Left renal pelvis (tissue), 4 donors: ENCODE data around the gene ZNF541. TPM values are rescaled to one million over a fixed set of nuclear protein-coding genes. Genes with fewer than 3 reads are reported as not detected.

ENCODE experiments used
- polyA plus RNA-seq, 4 donors: library from polyadenylated mRNA; unstranded; fragments of 120-200 nt; gene quantifications; one replicate each; pipeline ENCODE4 v1.2.1, GENCODE V29; 2013; ENCODE audit not compliant: insufficient read length in 4 of 4

The ZNF541 gene
- polyA plus RNA-seq, 4 donors = 0.19 to 0.50 (median 0.29) TPM

Other genes starting within 250 kb of the ZNF541 start
- under 1 TPM; 0.20 to 0.64 (median 0.34) TPM for gene C5AR2, start 241.0 kb downstream of the ZNF541 start, polyA plus RNA-seq
- gene DHX34, start 223.8 kb downstream of the ZNF541 start, polyA plus RNA-seq = 10 to 100 TPM in 3 of 4 donors, 1 to 10 TPM in 1; 9.8 to 19.8 (median 11.4) TPM
- 10 to 100 TPM; 19.9 to 43.5 (median 28.2) TPM for gene MEIS3, start 153.6 kb downstream of the ZNF541 start, polyA plus RNA-seq
- gene SLC8A2, start 101.3 kb downstream of the ZNF541 start, polyA plus RNA-seq = under 1 TPM; 0.17 to 0.44 (median 0.29) TPM
- 10 to 100 TPM in 2 of 4 donors, 1 to 10 TPM in 2; 8.8 to 18.5 (median 10.4) TPM for gene KPTN, start 88.9 kb downstream of the ZNF541 start, polyA plus RNA-seq
- gene NAPA, start 58.1 kb downstream of the ZNF541 start, polyA plus RNA-seq = 100 to 1,000 TPM in 3 of 4 donors, 10 to 100 TPM in 1; 91.6 to 163 (median 154) TPM
- gene BICRA, start 36.0 kb upstream of the ZNF541 start, polyA plus RNA-seq = 10 to 100 TPM; 11.0 to 18.0 (median 13.2) TPM
- 100 to 1,000 TPM in 1 of 4 donors, 10 to 100 TPM in 3; 32.1 to 106 (median 35.1) TPM for gene EHD2, start 140.3 kb upstream of the ZNF541 start, polyA plus RNA-seq
- gene NOP53, start 172.4 kb upstream of the ZNF541 start, polyA plus RNA-seq = 100 to 1,000 TPM; 363 to 439 (median 379) TPM
- gene SELENOW, start 205.6 kb upstream of the ZNF541 start, polyA plus RNA-seq = 100 to 1,000 TPM; 120 to 247 (median 153) TPM
- gene TPRX1, start 231.4 kb upstream of the ZNF541 start, polyA plus RNA-seq = not detected
- gene CRX, start 248.8 kb upstream of the ZNF541 start, polyA plus RNA-seq = under 1 TPM in 1 of 4 donors, not detected in 3; 0.11 TPM